Kidney epithelial cell (primary cell): Measurements from ENCODE around the gene SURF1. TPM values are rescaled to one million over a fixed set of nuclear protein-coding genes. Genes with fewer than 3 reads are reported as not detected.

Experiments used
- DNase-seq: peaks from one replicate; pipeline ENCODE4 v3.0.0-alpha.2; 2010; ENCODE audit warnings: low read depth
- H3K27me3 ChIP-seq: 2 replicates; pipeline ENCODE4 v1.6.0; 2011; ENCODE audit warnings: low read length; ENCODE audit not compliant: control insufficient read depth, insufficient read depth
- H3K36me3 ChIP-seq: 2 replicates; pipeline ENCODE4 v1.5.1; 2011; ENCODE audit warnings: low read length; ENCODE audit not compliant: control insufficient read depth, insufficient read depth
- H3K4me3 ChIP-seq: 2 replicates; pipeline ENCODE4 v1.5.1; 2011; ENCODE audit warnings: low read depth, mild to moderate bottlenecking, control low read depth, low read length
- CTCF ChIP-seq: IDR thresholded peaks from 2 replicates; pipeline ENCODE4 v1.5.1; 2011; ENCODE audit warnings: mild to moderate bottlenecking, moderate library complexity, low read length, control low read depth, inconsistent platforms; ENCODE audit not compliant: insufficient read depth, poor library complexity, severe bottlenecking
- total RNA-seq: library from RNA; depleted of rRNA; stranded (reverse); fragments of >200 nt; gene quantifications from 2 replicates; pipeline ENCODE4 v1.2.3, GENCODE V29; 2015

SURF1 gene
- total RNA-seq, 1 donor from 2014 or later: 39.2 TPM

DNA sequence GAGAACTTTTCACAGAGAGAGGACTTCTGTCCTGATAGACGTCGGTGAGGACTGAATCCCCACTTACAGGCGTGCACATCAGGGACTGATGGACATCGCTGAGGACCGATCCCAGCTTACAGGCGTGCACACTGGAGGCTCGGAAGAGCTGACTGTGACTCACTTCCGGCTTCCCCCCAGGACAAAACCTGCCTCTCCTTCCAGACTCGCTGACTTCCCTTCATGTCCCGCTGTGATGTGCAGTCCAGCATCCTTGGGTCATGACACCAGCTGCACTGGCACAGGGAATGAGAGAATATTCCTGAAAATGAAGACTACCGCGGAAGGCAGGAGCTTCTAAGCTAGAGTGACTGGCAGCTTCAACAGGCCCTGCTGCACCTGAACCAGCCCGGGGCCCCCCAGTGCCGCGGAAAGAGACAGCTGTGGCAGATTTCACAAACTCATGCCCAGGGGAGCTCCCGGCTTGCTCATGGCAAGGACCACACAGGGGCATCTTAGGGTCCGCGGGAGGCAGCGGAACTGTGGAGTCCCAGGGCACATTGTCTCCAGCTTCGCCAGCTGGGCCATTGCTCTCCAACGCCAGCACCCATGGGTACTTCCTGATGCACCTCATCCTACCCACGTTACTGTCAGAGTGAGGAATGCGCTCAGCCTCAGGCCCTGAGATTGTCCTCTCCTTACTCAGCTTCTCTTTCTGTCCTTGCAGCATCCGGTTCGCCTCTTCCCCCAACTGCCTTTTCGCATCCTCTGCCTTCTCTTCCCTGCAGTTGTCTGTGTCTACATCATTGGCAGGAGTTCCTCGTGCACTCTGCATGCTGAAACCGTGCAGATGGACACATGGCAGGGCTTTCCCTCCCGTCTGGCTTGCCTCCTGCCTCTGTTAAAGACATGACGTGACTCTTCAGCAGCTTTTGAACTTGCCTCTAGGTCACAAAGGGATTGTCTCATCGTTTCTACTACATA lies 49.8 kb downstream of the SURF1 start:
- no peak overlapping the region for H3K4me3 ChIP-seq
- peaks cover 16% of the 10 kb centered on the region for H3K27me3 ChIP-seq
- H3K36me3 ChIP-seq: no peaks in the 10 kb centered on the region
- no peak for TF ChIP-seq CTCF
- no peak for DNase-seq

- no peak for DNase-seq
- H3K36me3 ChIP-seq: no peaks in the 10 kb centered on the region
- no peak for TF ChIP-seq CTCF
- H3K27me3 ChIP-seq: peaks cover 20% of the 10 kb centered on the region
- no peak overlapping the region for H3K4me3 ChIP-seq
Observed at GRCh38 chr9:133305731-133306130, 50.6 kb downstream of the SURF1 start.

DNA sequence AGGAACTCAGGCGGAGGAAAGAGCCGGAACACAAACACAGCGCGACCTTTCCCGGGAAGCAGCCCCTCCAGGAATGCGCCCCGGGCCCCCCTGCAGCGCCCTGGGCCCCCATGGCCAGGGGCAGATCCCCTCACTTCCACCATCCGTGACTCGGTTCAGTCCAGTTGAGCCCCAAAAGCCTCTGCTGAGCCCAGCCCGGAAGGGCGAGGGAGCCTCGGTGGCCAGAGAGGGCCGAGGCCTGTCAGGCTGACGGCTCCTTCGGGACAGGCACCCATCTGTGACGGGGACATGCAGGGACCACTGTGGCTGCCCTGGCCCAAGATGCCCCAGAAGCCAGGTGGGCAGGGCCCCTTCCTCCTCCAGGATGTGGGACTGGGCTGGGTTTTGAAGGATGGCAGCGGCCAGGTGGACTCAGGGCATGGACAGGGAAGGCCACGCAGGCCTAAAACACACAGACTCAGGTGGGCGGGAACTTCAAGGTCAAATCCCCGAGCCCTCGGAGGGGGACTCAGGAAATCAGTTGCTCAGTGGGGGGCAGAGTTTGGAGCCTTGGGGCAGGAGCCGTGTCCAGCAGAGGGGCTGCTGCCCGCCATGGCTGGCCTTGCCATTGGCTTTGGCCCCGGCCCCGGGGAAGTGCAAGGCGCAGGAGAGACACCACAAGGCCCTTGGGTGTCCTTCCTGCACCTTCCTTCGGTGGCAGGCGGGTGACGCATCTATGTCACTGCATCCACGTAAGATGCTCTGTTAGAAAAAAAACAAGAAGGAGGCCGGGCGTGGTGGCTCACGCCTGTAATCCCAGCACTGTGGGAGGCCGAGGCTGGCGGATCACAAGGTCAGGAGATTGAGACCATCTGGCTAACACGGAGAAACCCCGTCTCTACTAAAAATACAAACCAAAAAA lies 51.6 kb downstream of the SURF1 start:
- Histone ChIP-seq H3K27me3 (peaks cover 20% of the 10 kb centered on the region), H3K36me3 (no peaks in the 10 kb centered on the region), H3K4me3 (no peak overlapping the region)
- DNase-seq: no peak
- TF ChIP-seq CTCF: no peak

DNA sequence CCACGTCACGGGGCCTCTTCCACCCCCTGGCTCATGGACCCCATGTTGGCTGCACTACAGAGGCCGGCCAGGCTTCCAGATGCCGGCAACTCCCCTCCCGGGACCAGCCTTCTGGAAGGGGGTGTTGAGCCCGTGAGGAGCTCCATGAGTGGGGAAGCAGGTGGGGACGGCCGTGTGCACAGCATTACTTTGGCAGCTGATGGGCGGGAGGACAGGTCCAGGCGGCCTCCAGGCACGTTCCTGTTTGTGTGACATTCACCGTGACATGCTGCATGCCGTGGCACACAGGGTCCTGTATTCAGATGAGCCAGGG lies 52.2 kb downstream of the SURF1 start:
- H3K36me3 ChIP-seq: no peaks in the 10 kb centered on the region
- TF ChIP-seq CTCF: no peak
- no peak for DNase-seq
- peaks cover 20% of the 10 kb centered on the region for H3K27me3 ChIP-seq
- no peak overlapping the region for H3K4me3 ChIP-seq

DNA sequence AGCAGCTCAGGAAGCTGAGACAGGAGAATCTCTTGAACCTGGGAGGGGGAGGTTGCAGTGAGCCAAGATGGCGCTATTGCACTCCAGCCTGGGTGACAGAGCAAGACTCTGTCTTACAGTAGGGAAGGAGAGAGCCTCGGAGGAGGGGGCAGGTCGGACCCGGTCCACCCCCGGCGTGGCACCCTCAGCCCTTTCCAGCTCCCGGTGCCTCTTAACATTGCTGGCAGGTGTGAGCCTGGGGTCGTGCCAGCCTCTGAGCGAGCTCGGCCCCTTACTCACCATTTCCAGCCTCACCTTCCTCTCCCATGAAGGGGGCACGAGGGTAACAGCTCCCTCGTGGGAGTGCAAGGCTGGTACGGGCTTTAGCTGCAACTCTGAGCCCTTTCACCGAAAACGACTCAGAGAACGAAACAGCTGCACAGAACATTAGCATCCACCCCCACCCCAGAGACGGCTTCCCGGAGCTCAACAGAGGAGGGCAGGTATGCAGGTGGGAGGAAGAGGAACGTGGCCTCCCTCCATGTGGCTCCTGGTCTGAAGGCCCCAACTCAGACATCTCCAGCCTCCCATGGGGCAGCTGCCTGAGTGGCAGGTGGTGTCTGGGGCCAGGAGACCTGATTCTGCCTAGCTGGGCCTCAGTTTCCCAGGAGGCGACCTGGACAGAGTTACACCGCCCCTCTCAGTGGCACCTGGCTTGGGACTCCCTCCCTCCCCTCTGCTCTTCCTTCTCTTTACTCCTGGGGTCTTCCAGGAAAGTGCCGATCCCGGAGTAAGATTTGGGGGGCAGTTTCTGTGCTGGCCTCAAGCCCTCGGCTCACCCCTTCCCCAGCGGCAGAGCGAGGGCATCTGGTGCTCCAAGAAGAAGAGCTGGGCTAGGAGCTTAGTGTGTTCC lies 52.8 kb downstream of the SURF1 start:
- Histone ChIP-seq H3K36me3 (no peaks in the 10 kb centered on the region), H3K27me3 (peaks cover 20% of the 10 kb centered on the region), H3K4me3 (no peak overlapping the region)
- DNase-seq: no peak
- no peak for TF ChIP-seq CTCF
